Transverse colon (tissue), 3 donors: ENCODE measurements around the gene RGS4.

Experiments
- POLR2A ChIP-seq: fragments of 450-650 bp; IDR thresholded peaks from one replicate; pipeline ENCODE4 v1.6.1; 2016; ENCODE audit warnings: antibody characterized with exemption, mild to moderate bottlenecking, moderate library complexity
- TF ChIP-seq, protein P1 (sequence below), 5 experiments: fragments of 200-600 bp in 3 of 5; fragments of 450-650 bp in 2 of 5; sonication (generic) in 3 of 5; IDR thresholded peaks; 1 replicate in 2 of 5; 2 replicates in 3 of 5; pipeline ENCODE4 v1.5.1; 2016 to 2017; ENCODE audit warnings: antibody characterized with exemption in 5 of 5, inconsistent platforms in 3 of 5, mild to moderate bottlenecking in 2 of 5, moderate library complexity in 1 of 5

DNA sequence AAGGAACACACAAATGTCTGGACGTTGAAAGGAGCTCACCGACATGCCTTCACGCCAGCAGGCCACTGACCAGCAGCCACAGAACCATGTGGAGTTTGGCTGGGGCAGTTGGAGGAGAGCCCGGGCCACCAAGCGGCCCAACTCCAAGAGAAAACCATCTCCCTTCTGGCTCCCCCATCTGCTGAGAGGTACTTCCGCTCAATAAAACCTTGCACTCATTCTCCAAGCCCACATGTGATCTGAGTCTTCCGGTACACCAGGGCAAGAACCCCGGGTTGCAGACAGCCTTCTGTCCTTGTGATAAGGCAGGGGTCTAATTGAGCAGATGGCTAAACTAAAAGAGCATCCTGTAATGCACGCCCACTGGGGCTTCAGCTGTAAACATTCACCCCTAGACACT, 24.4 kb downstream of the RGS4 start:
- TF ChIP-seq, protein P1, sequence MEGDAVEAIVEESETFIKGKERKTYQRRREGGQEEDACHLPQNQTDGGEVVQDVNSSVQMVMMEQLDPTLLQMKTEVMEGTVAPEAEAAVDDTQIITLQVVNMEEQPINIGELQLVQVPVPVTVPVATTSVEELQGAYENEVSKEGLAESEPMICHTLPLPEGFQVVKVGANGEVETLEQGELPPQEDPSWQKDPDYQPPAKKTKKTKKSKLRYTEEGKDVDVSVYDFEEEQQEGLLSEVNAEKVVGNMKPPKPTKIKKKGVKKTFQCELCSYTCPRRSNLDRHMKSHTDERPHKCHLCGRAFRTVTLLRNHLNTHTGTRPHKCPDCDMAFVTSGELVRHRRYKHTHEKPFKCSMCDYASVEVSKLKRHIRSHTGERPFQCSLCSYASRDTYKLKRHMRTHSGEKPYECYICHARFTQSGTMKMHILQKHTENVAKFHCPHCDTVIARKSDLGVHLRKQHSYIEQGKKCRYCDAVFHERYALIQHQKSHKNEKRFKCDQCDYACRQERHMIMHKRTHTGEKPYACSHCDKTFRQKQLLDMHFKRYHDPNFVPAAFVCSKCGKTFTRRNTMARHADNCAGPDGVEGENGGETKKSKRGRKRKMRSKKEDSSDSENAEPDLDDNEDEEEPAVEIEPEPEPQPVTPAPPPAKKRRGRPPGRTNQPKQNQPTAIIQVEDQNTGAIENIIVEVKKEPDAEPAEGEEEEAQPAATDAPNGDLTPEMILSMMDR (IDR thresholded peaks at IDR 0.05), result no peak
- no peak for TF ChIP-seq POLR2A
